GM23338 (cell line): ENCODE data around the gene UBXN4. TPM values are rescaled to one million over a fixed set of nuclear protein-coding genes. Genes with fewer than 3 reads are reported as not detected.
"Not testable (repeated sequence)": the region's sequence is repeated elsewhere in the genome, so short reads cannot be mapped to it uniquely, and the experiment has no call there.

Source experiments
- ATAC-seq: fragments of 200-7000 bp; cut with Tn5 transposase; 3 replicates; pipeline ENCODE4 v1.9.1; 2020
- DNase-seq: peaks from one replicate; pipeline ENCODE4 v3.0.0-alpha.2; 2015; ENCODE audit warnings: low spot score
- H2AFZ ChIP-seq: fragments of 200-600 bp; sonication (generic); 2 replicates; pipeline ENCODE4 v1.8.0; 2016; ENCODE audit warnings: antibody characterized with exemption, mild to moderate bottlenecking, moderate library complexity
- H3F3A ChIP-seq: fragments of 200-600 bp; sonication (generic); replicated peaks from 2 replicates; pipeline ENCODE4 v1.8.0; 2017; ENCODE audit warnings: antibody characterized with exemption, mixed run types, low read depth
- H3K27ac ChIP-seq: fragments of 200-600 bp; sonication (generic); 2 replicates; pipeline ENCODE4 v1.6.1; 2016; ENCODE audit warnings: low read depth
- H3K27me3 ChIP-seq: fragments of 200-600 bp; sonication (generic); 2 replicates; pipeline ENCODE4 v1.8.0; 2016; ENCODE audit warnings: mild to moderate bottlenecking, mixed run types, moderate library complexity; ENCODE audit not compliant: insufficient read depth
- H3K36me3 ChIP-seq: fragments of 200-600 bp; sonication (generic); 2 replicates; pipeline ENCODE4 v1.8.0; 2016; ENCODE audit warnings: mild to moderate bottlenecking; ENCODE audit not compliant: insufficient read depth
- H3K4me1 ChIP-seq: fragments of 200-600 bp; sonication (generic); 2 replicates; pipeline ENCODE4 v1.8.0; 2016; ENCODE audit warnings: mild to moderate bottlenecking, moderate library complexity; ENCODE audit not compliant: insufficient read depth
- H3K4me2 ChIP-seq: fragments of 200-600 bp; sonication (generic); 2 replicates; pipeline ENCODE4 v1.7.1; 2017; ENCODE audit warnings: mixed run types
- H3K4me3 ChIP-seq: fragments of 200-600 bp; sonication (generic); 2 replicates; pipeline ENCODE4 v1.6.1; 2016; ENCODE audit warnings: mixed run types
- H3K79me2 ChIP-seq: fragments of 200-600 bp; sonication (generic); replicated peaks from 2 replicates; pipeline ENCODE4 v1.8.0; 2017; ENCODE audit warnings: mild to moderate bottlenecking; ENCODE audit not compliant: insufficient read depth
- H3K9me2 ChIP-seq: fragments of 200-600 bp; sonication (generic); 2 replicates; pipeline ENCODE4 v1.8.0; 2017; ENCODE audit not compliant: insufficient read depth
- H4K20me1 ChIP-seq: fragments of 200-600 bp; sonication (generic); replicated peaks from 2 replicates; pipeline ENCODE4 v1.8.0; 2017; ENCODE audit warnings: mild to moderate bottlenecking; ENCODE audit not compliant: insufficient read depth
- H3K27ac Mint-ChIP-seq: 2 replicates; pipeline ENCODE4 v1.8.0; 2020; ENCODE audit warnings: inconsistent platforms, mild to moderate bottlenecking, moderate library complexity, mixed read lengths
- H3K27me3 Mint-ChIP-seq: 3 replicates; pipeline ENCODE4 v1.8.0; 2022; ENCODE audit warnings: low read depth, mild to moderate bottlenecking, moderate library complexity, mixed read lengths, inconsistent platforms; ENCODE audit not compliant: insufficient read depth, poor library complexity
- H3K36me3 Mint-ChIP-seq: 3 replicates; pipeline ENCODE4 v1.8.0; 2021; ENCODE audit warnings: low read depth, mild to moderate bottlenecking, inconsistent platforms, moderate library complexity, mixed read lengths
- H3K4me1 Mint-ChIP-seq: 3 replicates; pipeline ENCODE4 v1.8.0; 2020; ENCODE audit warnings: mild to moderate bottlenecking, inconsistent platforms, mixed read lengths
- H3K4me3 Mint-ChIP-seq: 3 replicates; pipeline ENCODE4 v1.8.0; 2021; ENCODE audit warnings: moderate library complexity, mild to moderate bottlenecking, inconsistent platforms, mixed read lengths
- H3K9me3 Mint-ChIP-seq: 3 replicates; pipeline ENCODE4 v1.8.0; 2020; ENCODE audit warnings: moderate library complexity, mild to moderate bottlenecking, inconsistent platforms, mixed read lengths
- CTCF ChIP-seq, 2 experiments: fragments of 200-600 bp in 1 of 2; sonication (generic) in 1 of 2; conservative IDR thresholded peaks; 2 replicates each; pipeline versions ENCODE4 v1.5.1 to v1.6.1; 2016 to 2017; ENCODE audit warnings: antibody characterized with exemption in 2 of 2, low read depth in 2 of 2, mild to moderate bottlenecking in 2 of 2, moderate library complexity in 1 of 2
- ETS1 ChIP-seq: IDR thresholded peaks from 2 replicates; pipeline ENCODE4 v1.6.1; 2016; ENCODE audit warnings: antibody characterized with exemption
- EZH2 ChIP-seq: fragments of 200-600 bp; sonication (generic); IDR thresholded peaks from one replicate; pipeline ENCODE4 v1.8.0; 2017; ENCODE audit warnings: antibody characterized with exemption, mild to moderate bottlenecking, low read depth; ENCODE audit not compliant: unreplicated experiment
- EZH2phosphoT487 ChIP-seq: fragments of 200-600 bp; sonication (generic); IDR thresholded peaks from one replicate; pipeline ENCODE4 v1.8.1; 2018; ENCODE audit warnings: antibody characterized with exemption; ENCODE audit not compliant: unreplicated experiment
- NANOG ChIP-seq: IDR thresholded peaks from 2 replicates; pipeline ENCODE4 v1.6.1; 2016; ENCODE audit warnings: antibody characterized with exemption, borderline replicate concordance
- ZNF462 ChIP-seq: fragments of 250-450 bp; sonication (Bioruptor Pico); IDR thresholded peaks from 2 replicates; pipeline ENCODE4 v1.5.0; 2020; ENCODE audit warnings: mild to moderate bottlenecking, moderate library complexity
- polyA plus RNA-seq: library from polyadenylated mRNA; unstranded; fragments of >200 nt; fragmentation: Nextera tagmentation; extraction: Ambion mirVana; gene quantifications from 2 replicates; pipeline ENCODE4 v1.2.1, GENCODE V29; 2016
- total RNA-seq: library from RNA; depleted of rRNA; stranded (reverse); fragments of >200 nt; shearing (Covaris generic); gene quantifications from 2 replicates; pipeline ENCODE4 v1.2.3, GENCODE V29; 2014

UBXN4 gene
- total and polyA plus RNA-seq, 2 experiments from 2014 or later, result 57.6 to 226 TPM

GRCh38 chr2:135792401-135793150 is 50.9 kb downstream of the UBXN4 start (continued):
- TF ChIP-seq ZNF462 (CRISPR knock-in tag) (no peak), NANOG (no peak), ETS1 (no peak), EZH2 (no peak), EZH2phosphoT487 (no peak)

GRCh38 chr2:135795641-135796040 is 54.0 kb downstream of the UBXN4 start:
- not testable (repeated sequence) for H2AFZ ChIP-seq, H3K27me3 ChIP-seq, H3K27ac ChIP-seq, H3K27me3 Mint-ChIP-seq, H3K4me3 Mint-ChIP-seq, H3K79me2 ChIP-seq, H3K9me2 ChIP-seq, H3K4me3 ChIP-seq, H3K4me2 ChIP-seq, H3K4me1 ChIP-seq, H4K20me1 ChIP-seq, H3K27ac Mint-ChIP-seq, H3F3A ChIP-seq, H3K36me3 ChIP-seq, H3K4me1 Mint-ChIP-seq, H3K36me3 Mint-ChIP-seq
- peak; percentile 13; the same call in 1 of the 3 replicates for ATAC-seq
- H3K9me3 Mint-ChIP-seq, result peaks cover 19% of the 10 kb centered on the region
- TF ChIP-seq CTCF (conservative IDR thresholded peaks at IDR 0.05; ENCODE audit: low read depth in 2 of 2), result peak; percentile 28 to 47; a peak in 3 of 4 replicates
- peak; percentile 36 for DNase-seq
